Neuron (in vitro differentiated cells): ENCODE data around the gene SPRYD3.
"Not testable (repeated sequence)": the region's sequence is repeated elsewhere in the genome, so short reads cannot be mapped to it uniquely, and the experiment has no call there.

ENCODE experiments used
- H2AFZ ChIP-seq: one replicate; pipeline ENCODE4 v1.6.1; 2013; ENCODE audit warnings: low read depth, mild to moderate bottlenecking, inconsistent platforms, low read length, moderate library complexity
- H3K27me3 ChIP-seq: one replicate; pipeline ENCODE4 v1.6.1; 2013; ENCODE audit warnings: low read length; ENCODE audit not compliant: insufficient read depth
- H3K36me3 ChIP-seq: one replicate; pipeline ENCODE4 v1.6.1; 2013; ENCODE audit warnings: low read length; ENCODE audit not compliant: insufficient read depth
- H3K4me1 ChIP-seq: one replicate; pipeline ENCODE4 v1.6.1; 2013; ENCODE audit warnings: low read length; ENCODE audit not compliant: insufficient read depth
- H3K4me3 ChIP-seq: 2 replicates; pipeline ENCODE4 v1.5.1; 2013; ENCODE audit warnings: mild to moderate bottlenecking, low read length, moderate library complexity
- H3K9me3 ChIP-seq: one replicate; pipeline ENCODE4 v1.6.1; 2013; ENCODE audit warnings: low read length

Gene SPRYD3

DNA sequence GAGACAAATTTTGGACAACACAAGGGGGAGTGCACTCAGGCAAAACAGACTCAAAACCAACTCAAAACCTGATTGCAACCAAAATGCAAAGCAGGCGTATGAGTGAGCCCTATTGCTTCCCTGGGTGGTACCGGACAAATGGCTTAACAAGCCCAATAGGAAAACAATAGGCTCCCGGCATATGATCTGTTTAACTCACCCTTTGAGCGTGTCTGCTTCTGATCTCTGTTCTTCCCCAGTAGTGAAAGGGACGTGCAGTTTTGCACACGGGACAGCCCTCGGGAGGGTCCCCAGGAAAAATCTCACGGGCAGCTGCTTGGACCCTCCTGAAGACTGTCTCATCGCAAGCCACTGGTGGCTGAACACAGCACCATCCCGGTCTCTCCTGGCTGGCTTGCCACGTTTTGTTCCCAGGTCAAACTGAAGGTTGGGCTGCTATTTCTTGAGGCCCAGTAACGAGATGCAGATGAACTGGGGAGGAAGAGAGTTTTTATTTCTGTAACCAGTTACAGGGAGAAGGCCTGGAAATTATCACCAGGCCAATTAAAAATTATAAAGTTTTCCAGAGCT, 34.0 kb upstream of the SPRYD3 start:
- H3K4me1 ChIP-seq, result no peaks in the 10 kb centered on the region
- H3K27me3 ChIP-seq, result no peaks in the 10 kb centered on the region
- H3K4me3 ChIP-seq, result no peak overlapping the region
- H3K9me3 ChIP-seq, result peaks cover 1% of the 10 kb centered on the region
- H3K36me3 ChIP-seq, result no peaks in the 10 kb centered on the region
- no peak overlapping the region for H2AFZ ChIP-seq

DNA sequence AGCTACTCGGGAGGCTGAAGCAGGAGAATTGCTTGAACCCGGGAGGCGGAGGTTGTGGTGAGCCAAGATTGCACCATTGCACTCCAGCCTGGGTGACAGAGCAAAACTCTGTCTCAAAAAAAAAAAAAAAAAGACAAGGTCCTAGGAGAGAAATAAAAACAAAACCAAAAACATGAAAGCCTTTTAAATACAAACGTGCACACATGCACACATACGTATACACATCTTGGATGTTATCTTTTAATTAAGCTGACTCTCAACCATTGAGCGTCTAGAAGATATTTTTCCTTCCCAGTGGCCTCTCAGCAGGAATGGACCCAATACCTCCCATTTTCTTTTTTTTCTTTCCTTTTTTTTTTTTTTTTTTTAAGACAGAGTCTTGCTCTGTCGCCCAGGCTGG, 33.2 kb upstream of the SPRYD3 start:
- not testable (repeated sequence) for H3K27me3 ChIP-seq, H2AFZ ChIP-seq, H3K4me3 ChIP-seq, H3K4me1 ChIP-seq, H3K9me3 ChIP-seq, H3K36me3 ChIP-seq

DNA sequence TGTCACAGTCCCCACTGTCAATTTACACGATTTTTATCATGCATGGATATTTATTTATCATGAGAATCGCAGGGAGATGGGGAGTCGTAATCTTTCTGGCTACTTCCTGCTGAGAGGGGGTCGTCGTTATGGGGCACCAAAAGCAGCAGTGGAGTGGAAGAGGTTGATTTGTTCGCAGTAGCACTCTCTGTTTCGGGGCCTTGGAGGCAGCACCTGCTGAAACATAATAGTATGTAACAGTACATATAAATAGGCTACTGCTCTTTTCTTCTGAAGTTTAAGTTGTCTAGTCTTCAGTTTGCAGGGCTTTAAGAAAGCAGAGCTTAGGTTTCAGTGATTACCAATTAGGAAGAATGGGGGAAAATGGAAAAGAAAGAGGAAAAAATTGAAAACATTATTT, 27.9 kb upstream of the SPRYD3 start:
- Histone ChIP-seq H3K36me3 (no peaks in the 10 kb centered on the region), H3K27me3 (peaks cover 4% of the 10 kb centered on the region), H3K4me3 (no peak overlapping the region), H2AFZ (no peak overlapping the region), H3K4me1 (no peaks in the 10 kb centered on the region), H3K9me3 (peaks cover 1% of the 10 kb centered on the region)

DNA sequence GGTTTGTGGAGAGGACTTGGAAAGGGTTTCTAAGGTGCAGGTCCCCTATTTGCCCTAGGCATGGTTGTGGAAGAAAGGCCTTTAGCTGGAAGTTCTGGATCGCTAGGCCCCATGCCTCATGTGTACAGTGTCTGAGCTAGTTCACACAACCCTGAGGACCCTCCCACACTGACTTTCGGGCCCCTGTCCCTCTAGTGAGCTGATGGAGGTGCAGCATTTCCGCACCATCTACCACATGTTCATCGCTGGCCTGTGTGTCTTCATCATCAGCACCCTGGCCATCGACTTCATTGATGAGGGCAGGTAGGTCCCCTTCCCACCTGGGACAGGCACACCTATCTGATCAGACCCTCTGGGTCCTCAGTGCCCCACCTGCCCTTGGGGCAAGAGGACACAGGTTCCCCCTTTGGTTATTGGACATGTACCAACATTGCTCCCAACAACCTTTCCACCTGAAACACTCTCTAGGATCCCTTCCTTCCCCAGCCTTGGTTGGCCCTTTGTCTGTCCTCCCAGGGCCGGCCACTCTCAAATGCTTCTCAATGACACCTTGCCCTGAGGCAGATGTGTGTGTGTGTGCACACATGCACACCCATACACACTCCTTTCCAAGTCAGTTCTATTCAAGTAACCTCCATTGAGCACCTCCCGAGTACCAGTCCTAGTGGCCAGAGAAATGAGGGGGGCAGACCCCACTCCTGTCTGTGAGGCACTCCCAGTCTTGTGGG, 26.7 kb upstream of the SPRYD3 start:
- Histone ChIP-seq H3K36me3 (no peaks in the 10 kb centered on the region), H3K4me3 (no peak overlapping the region), H2AFZ (no peak overlapping the region), H3K9me3 (peaks cover 1% of the 10 kb centered on the region), H3K4me1 (no peaks in the 10 kb centered on the region), H3K27me3 (peaks cover 4% of the 10 kb centered on the region)

DNA sequence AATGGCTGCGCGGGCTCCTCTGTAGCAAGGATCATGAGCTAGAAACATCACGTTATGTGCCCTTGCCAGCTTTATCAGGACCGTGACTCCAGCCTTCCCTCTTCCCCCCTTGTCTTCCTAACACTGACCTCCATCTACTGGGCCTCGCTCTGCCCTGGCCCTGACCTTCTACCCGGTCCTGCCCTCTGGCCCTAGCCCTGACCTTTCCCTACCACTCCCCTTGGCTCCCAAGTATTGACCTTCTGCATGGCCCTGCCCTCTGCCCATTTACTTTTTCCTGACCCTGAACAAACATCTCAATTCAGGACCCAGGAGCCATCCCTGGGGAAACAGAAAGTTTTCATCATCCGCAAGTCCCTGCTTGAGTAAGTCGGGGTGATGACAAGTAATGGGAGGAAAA, 26.1 kb upstream of the SPRYD3 start:
- peaks cover 8% of the 10 kb centered on the region for H3K27me3 ChIP-seq
- no peaks in the 10 kb centered on the region for H3K36me3 ChIP-seq
- H3K9me3 ChIP-seq, result peaks cover 1% of the 10 kb centered on the region
- H3K4me1 ChIP-seq, result no peaks in the 10 kb centered on the region
- H3K4me3 ChIP-seq, result no peak overlapping the region
- H2AFZ ChIP-seq, result no peak overlapping the region

DNA sequence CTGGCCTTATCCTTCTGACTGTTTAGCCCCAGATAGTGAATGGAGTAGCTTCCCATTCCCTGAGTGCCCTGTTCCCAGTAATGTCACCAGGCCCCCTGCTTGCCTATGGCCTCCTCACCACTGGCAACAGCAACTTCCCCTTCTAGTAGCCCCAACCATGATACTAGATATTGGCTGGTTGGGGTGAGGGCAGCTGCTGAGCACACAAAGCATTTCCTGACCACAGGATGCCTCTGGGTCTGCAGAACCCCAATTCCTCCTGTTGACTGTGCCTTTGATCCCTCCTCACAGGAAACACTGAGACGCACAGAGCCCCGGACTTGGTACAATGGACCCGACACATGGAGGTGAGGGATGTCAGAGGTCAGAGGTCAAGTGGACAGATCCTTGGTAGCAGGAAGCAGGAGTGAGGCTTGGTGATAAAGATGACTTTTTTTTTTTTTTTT, 24.7 kb upstream of the SPRYD3 start:
- Histone ChIP-seq H3K27me3 (peaks cover 12% of the 10 kb centered on the region), H3K36me3 (no peaks in the 10 kb centered on the region), H3K4me3 (no peak overlapping the region), H3K9me3 (no peaks in the 10 kb centered on the region), H2AFZ (no peak overlapping the region), H3K4me1 (no peaks in the 10 kb centered on the region)

DNA sequence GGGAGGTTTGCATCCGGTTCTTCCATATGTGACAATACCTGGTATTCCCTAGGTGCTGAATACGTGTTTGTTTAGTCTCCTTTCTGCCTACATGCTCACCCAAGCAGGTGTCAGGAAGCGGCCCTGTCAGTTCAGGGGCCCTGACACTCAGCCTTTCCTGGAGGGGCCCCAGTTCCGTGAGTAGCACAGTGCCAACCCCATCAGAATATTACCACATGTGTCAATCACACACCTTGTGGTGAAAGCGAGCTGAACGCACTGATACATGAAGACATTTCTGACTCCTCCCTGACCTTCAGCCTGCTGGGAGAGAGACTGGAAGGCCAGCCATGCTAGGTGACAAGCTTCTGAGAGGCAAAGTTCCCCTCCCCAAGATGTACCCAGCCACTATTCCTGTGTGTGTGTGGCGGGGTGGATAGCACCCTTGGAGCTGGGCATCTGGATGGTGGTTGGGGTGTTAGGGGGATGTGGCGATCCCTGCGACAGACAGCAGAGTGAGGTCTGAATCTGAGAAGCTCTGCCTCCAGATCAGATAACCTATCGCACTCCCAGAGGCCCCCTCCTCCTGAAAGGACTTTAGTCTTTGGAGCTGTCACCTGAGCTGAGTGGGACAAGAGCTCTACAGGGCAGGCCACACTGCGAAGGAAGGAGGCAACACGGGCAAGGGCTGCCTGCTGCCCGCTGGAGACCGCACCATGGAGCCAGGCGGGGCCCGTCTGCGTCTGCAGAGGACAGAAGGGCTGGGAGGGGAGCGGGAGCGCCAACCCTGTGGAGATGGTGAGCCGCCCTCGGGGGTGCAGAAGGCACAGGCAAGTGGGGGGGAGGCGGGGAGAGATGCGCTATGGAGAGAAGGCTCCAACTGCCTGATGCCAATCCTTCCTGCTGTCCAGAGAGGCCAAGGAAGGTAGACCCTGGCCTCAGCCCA, 24.0 kb upstream of the SPRYD3 start, which contains the start of gene SOAT2:
TSS of gene SOAT2 (plus strand) at position 604 of the 925 bp plus-strand sequence. CDS start at position 696, 92 bp downstream.
- H3K4me3 ChIP-seq, result no peak within 1 kb of the TSS
- H3K36me3 ChIP-seq, result no peaks in the 10 kb centered on the region
- H2AFZ ChIP-seq, result no peak within 1 kb of the TSS
- peaks cover 19% of the 10 kb centered on the region for H3K27me3 ChIP-seq
- H3K4me1 ChIP-seq, result peaks cover under 1% of the 10 kb centered on the region
- H3K9me3 ChIP-seq, result no peaks in the 10 kb centered on the region

DNA sequence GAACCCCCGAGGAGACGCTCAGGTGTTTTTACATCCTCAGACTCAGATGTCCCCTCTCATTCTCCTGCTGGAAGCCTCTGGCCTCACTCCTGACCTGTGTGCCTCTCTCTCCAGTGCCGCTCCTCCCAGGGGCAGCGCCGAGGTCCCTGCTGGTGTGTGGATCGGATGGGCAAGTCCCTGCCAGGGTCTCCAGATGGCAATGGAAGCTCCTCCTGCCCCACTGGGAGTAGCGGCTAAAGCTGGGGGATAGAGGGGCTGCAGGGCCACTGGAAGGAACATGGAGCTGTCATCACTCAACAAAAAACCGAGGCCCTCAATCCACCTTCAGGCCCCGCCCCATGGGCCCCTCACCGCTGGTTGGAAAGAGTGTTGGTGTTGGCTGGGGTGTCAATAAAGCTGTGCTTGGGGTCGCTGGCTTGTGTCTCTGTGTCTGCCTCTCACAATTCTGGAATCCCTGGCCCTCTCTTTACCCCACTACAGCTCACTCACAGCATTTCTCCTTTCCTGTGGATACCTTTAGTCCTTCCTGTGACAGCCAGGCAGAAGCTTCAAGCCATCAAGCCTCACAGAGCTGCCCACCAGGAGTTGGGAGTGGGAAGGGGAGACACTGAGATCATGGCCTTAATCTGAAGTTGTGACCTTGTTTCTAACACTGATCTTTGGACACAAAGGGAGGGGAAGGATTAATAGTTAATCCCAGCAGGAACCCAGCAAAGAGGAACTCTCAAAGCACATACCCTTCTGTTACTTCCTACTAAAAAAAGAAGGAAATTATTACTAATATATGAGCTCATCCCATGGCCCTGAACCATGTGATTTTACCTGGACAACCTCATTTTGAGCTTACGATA, 23.0 kb upstream of the SPRYD3 start:
- H3K4me3 ChIP-seq, result no peak overlapping the region
- no peaks in the 10 kb centered on the region for H3K9me3 ChIP-seq
- no peak overlapping the region for H2AFZ ChIP-seq

DNA sequence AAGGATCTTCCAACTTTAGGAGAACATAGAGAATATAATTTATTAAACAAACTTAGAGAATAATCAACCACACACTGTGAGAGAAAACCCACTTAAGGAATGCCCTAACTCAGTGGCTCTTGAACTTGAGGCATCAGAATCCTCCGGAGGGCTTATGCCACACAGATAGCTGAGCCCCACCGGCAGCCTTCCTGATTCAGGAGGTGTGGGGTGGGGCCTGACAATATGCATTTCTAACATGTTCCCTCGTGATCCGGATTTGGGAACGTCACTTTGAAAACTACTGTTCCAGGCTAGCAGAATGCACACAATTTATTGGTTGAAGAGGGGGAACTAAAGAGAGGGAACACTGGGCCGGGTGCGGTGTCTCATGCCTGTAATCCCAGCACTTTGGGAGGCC, 22.1 kb upstream of the SPRYD3 start:
- Histone ChIP-seq H3K36me3 (no peaks in the 10 kb centered on the region), H3K4me3 (no peak overlapping the region), H3K4me1 (peaks cover 14% of the 10 kb centered on the region), H2AFZ (no peak overlapping the region), H3K9me3 (no peaks in the 10 kb centered on the region), H3K27me3 (peaks cover 38% of the 10 kb centered on the region)

More for the DNA sequence above, 23.0 kb upstream of the SPRYD3 start:
- no peaks in the 10 kb centered on the region for H3K36me3 ChIP-seq
- peaks cover 29% of the 10 kb centered on the region for H3K27me3 ChIP-seq
- H3K4me1 ChIP-seq, result peaks cover 9% of the 10 kb centered on the region

DNA sequence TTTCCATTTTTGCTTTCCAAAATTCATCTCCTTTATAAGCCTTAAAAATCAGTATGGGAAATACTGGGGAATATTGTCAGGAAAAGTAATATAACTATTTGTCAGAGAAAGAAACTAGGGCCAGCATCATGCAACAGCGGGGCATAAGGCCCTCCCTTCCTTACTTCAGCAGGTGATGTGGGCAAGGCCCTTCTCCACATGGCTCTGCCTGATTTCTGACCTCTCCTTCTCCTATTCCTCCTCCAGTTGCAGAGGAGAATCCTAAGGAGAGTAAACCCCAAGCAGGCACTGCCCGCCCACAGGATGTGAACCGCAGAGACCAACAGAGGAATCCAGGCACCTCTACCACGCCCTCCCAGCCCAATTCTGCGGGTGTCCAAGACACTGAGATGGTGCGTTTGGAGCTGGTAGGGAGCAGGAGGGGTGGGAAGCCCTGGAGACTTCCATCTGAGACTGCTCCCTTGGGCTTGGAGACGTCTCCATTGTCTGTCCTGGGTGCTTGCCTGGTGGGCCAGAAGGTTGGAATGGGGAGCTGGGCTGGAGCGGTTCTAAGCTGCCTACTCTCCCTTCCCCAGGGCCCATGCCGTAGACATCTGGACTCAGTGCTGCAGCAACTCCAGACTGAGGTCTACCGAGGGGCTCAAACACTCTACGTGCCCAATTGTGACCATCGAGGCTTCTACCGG, 21.4 kb upstream of the SPRYD3 start:
- H3K36me3 ChIP-seq, result no peaks in the 10 kb centered on the region
- H3K9me3 ChIP-seq, result no peaks in the 10 kb centered on the region
- H3K4me3 ChIP-seq, result no peak overlapping the region
- H3K27me3 ChIP-seq, result peaks cover 44% of the 10 kb centered on the region
- H3K4me1 ChIP-seq, result peaks cover 14% of the 10 kb centered on the region
- no peak overlapping the region for H2AFZ ChIP-seq

DNA sequence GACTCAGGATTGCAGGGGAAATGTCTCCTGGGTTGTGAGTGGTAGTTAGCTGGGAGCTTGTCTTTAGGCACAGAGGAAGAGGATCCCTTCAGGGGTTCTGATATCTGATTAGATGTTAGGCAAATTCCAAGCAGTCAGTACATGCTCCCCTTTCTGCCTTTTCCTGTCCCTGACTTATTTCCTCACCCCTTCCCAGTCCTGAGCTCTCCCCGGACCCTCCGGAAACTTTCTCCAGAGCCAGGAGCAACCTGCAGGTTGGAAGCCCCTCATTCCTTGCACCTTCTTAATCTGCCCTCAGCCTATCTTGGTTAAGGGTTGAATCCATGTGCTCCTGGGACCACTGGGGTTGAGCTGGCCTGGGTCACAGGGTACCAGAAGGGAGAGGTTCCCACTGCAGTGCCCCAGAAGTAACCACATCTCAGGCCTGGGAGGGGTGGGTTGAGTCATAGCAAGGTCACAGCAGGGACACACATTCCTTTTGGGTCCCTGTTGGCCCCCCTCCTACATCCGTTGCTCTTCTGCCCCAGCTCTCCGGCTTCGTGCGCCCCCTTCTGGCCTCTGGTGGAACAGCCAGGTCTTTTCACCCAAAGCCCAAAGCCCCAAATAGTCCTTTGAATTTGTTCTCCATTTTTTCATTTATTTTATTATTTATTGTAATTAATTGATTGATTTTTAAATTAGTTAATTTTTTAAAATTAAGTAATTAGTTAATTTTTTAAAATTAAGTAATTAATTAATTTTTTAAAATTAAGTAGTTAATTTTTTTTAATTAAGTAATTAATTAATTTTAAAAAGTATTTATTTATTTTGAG, 20.1 kb upstream of the SPRYD3 start:
- H3K4me1 ChIP-seq, result peaks cover 14% of the 10 kb centered on the region
- H2AFZ ChIP-seq, result no peak overlapping the region
- H3K27me3 ChIP-seq, result peaks cover 51% of the 10 kb centered on the region
- H3K4me3 ChIP-seq, result no peak overlapping the region
- H3K9me3 ChIP-seq, result no peaks in the 10 kb centered on the region
- no peaks in the 10 kb centered on the region for H3K36me3 ChIP-seq
